ENCODE data around the gene FDXACB1. TPM values are rescaled to one million over a fixed set of nuclear protein-coding genes. Genes with fewer than 3 reads are reported as not detected.

FDXACB1 gene
- total and polyA plus RNA-seq, 9 of the 15 experiments (the other 6 are each of a cell fraction or from before 2014, with no cell fraction given), result 3.2 to 7.5 (median 5.3) TPM

- no TSS peak for BruUV-seq (replicated peaks)
- POLR2A ChIA-PET, result interaction anchor here (0.5 to 2.7 kb wide), 14 partner anchors 9 to 719 kb away, joined by 3 to 18 read pairs (median 4); no protein-coding TSS in a partner anchor
- H4K20me1 ChIP-seq (replicated peaks; ENCODE audit: control insufficient read depth, insufficient read depth, low read length), result no peaks in the 10 kb centered on the region
- H3K4me1 ChIP-seq (replicated peaks in 1 of 2; ENCODE audit: control insufficient read depth in 2 of 2, insufficient read depth in 2 of 2, low read length in 2 of 2), result peaks cover 3 to 4% of the 10 kb centered on the region in 2 experiments; a peak in 2 of 5 replicates
- DNase-seq (ENCODE audit: extremely low read depth in 1 of 4, low spot score in 3 of 4) (peak; percentile 88 to 92 (median 89)), FAIRE-seq (no peak), ATAC-seq (peak; percentile 96)
- peak within 1 kb of the TSS; percentile 91 for H3K4me2 ChIP-seq (ENCODE audit: insufficient read depth, low read length)
- no peaks in the 10 kb centered on the region for H3K27me3 ChIP-seq (ENCODE audit: control insufficient read depth in 2 of 2, insufficient read depth in 2 of 2, low read length in 2 of 2)
- peaks cover 10% of the 10 kb centered on the region; the same call in 2 of the 3 replicates for H3K79me2 ChIP-seq (ENCODE audit: control insufficient read depth, insufficient read depth, low read length)
- H3K4me3 ChIP-seq, result peak within 1 kb of the TSS; percentile 83
- WGBS (ENCODE audit: insufficient coverage, low coverage, missing lambda C conversion rate), result under 1% methylated on average over 49 of the region's 51 CpGs
- in situ Hi-C loops (cut with MboI), result no loop called here
- H3K9me3 ChIP-seq (replicated peaks; ENCODE audit: control insufficient read depth, insufficient read depth, low read depth, low read length), result no peaks in the 10 kb centered on the region
- H3K36me3 ChIP-seq (ENCODE audit: control insufficient read depth, insufficient read depth, low read length), result peaks cover 31% of the 10 kb centered on the region
- H2AFZ ChIP-seq (ENCODE audit: low read depth, low read length), result peak within 1 kb of the TSS; percentile 93
- intact Hi-C loops (cut with micrococcal nuclease), result no loop called here
- no peaks in the 10 kb centered on the region for H3K9me1 ChIP-seq (ENCODE audit: control insufficient read depth, insufficient read depth, low read length)
- H3K9ac ChIP-seq (ENCODE audit: insufficient read depth in 1 of 2, low read depth in 2 of 2, low read length in 2 of 2), result peak within 1 kb of the TSS; percentile 75 to 94
- H3K27ac ChIP-seq (ENCODE audit: extremely low read depth, low read depth, low read length), result peak within 1 kb of the TSS; percentile 71
- CTCF ChIA-PET (ENCODE audit: low intra/inter-chr PET ratio), result no interaction called here
- TF ChIP-seq CHCHD3 (CRISPR knock-in tag; IDR thresholded peaks at IDR 0.05) (no peak), ELK1 (CRISPR knock-in tag; IDR thresholded peaks at IDR 0.05) (no peak), ZKSCAN3 (CRISPR knock-in tag; IDR thresholded peaks at IDR 0.05) (no peak), ZNF354B (CRISPR knock-in tag; IDR thresholded peaks at IDR 0.05) (no peak), ZNF239 (CRISPR knock-in tag; IDR thresholded peaks at IDR 0.05) (no peak), MAZ (CRISPR knock-in tag; conservative IDR thresholded peaks at IDR 0.05 in 1 of 2, IDR thresholded peaks at IDR 0.05 in 1 of 2) (peak; percentile 62 to 77; a peak in 3 of 4 replicates), MAFK (IDR thresholded peaks at IDR 0.05; ENCODE audit: low read length) (no peak), XRCC4 (IDR thresholded peaks at IDR 0.05; ENCODE audit: extremely low read depth, insufficient read depth, insufficient read length) (no peak), HDAC6 (IDR thresholded peaks at IDR 0.05; ENCODE audit: low read depth, low read length) (no peak), RBM25 (IDR thresholded peaks at IDR 0.05; ENCODE audit: low read depth, low read length, severe bottlenecking) (no peak), BMI1 (IDR thresholded peaks at IDR 0.05; ENCODE audit: low read length) (no peak), CREB1 (IDR thresholded peaks at IDR 0.05) (0 out of 2 replicates have a peak, but pooled peaks have one; percentile 36), CREB1 (CRISPR knock-in tag; IDR thresholded peaks at IDR 0.05) (no peak), MTA1 (IDR thresholded peaks at IDR 0.05; ENCODE audit: borderline replicate concordance) (no peak)
Measured at GRCh38 chr11:111870886-111871692, 7.9 kb downstream of the FDXACB1 start, which contains the start of gene ALG9. ALG9 (minus strand) TSS chr11:111871581; CDS start chr11:111871482, 99 bp downstream.

Data from K562 (cell line).